22Rv1 (cell line): ENCODE results near the gene RPL28.

Experiments used
- CTCF ChIP-seq: fragments of 450-650 bp; IDR thresholded peaks from 2 replicates; pipeline ENCODE4 v1.5.1; 2017; ENCODE audit warnings: mild to moderate bottlenecking
- ZFX ChIP-seq: fragments of 450-650 bp; IDR thresholded peaks from 2 replicates; pipeline ENCODE4 v1.6.1; 2017; ENCODE audit warnings: antibody characterized with exemption, borderline replicate concordance

GRCh38 chr19:55451163-55451964, 65.6 kb downstream of the RPL28 start:
- TF ChIP-seq CTCF (no peak), ZFX (no peak)
